HL-60 (cell line): ENCODE data around the gene RNF25.

Experiments
- POLR2AphosphoS5 ChIP-seq: IDR thresholded peaks from 2 replicates; pipeline ENCODE4 v1.6.1; 2012; ENCODE audit warnings: low read depth
- SPI1 ChIP-seq: IDR thresholded peaks from 2 replicates; pipeline ENCODE4 v1.6.1; 2012; ENCODE audit warnings: low read depth, mild to moderate bottlenecking, borderline replicate concordance
- TF ChIP-seq, protein P1 (sequence below): IDR thresholded peaks from one replicate; pipeline ENCODE4 v1.5.1; 2011; ENCODE audit warnings: low read length, control low read depth, inconsistent platforms; ENCODE audit not compliant: insufficient read depth

DNA sequence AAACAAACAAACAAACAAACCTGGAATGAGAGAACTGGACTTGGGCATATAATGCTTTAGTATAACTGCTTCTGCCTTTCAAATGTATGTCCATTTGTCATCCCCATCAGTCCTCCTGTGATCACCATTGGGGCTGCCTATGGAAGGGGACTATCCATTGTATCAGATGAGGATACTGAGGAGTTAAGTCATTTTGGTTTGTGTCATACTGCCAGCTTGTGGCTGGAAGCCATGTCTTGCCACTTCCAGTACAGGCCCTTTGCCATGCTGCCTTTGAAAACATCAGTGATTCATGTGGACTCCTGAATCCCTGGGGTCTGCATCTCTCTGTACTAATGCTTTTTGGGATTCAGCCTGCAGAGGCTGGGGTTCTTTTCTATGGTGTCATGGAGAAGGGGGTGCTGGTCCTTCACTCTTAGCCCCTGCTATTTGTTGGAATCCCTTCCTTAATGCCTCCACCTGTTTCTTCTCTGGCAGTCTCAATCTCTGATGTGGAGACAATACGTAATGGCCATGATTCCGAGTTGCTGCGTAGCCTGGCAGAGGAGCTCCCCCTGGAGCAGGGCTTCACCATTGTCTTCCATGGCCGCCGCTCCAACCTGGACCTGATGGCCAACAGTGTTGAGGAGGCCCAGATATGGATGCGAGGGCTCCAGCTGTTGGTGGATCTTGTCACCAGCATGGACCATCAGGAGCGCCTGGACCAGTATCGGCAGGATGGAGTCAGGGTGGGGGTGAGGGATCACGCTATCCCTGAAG is 53.5 kb downstream of the RNF25 start:
- TF ChIP-seq, protein P1, sequence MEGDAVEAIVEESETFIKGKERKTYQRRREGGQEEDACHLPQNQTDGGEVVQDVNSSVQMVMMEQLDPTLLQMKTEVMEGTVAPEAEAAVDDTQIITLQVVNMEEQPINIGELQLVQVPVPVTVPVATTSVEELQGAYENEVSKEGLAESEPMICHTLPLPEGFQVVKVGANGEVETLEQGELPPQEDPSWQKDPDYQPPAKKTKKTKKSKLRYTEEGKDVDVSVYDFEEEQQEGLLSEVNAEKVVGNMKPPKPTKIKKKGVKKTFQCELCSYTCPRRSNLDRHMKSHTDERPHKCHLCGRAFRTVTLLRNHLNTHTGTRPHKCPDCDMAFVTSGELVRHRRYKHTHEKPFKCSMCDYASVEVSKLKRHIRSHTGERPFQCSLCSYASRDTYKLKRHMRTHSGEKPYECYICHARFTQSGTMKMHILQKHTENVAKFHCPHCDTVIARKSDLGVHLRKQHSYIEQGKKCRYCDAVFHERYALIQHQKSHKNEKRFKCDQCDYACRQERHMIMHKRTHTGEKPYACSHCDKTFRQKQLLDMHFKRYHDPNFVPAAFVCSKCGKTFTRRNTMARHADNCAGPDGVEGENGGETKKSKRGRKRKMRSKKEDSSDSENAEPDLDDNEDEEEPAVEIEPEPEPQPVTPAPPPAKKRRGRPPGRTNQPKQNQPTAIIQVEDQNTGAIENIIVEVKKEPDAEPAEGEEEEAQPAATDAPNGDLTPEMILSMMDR = no peak
- TF ChIP-seq POLR2AphosphoS5 (no peak), SPI1 (no peak)
